Endothelial cell of umbilical vein (primary cell): ENCODE results near the gene LRP1B.

ENCODE experiments used
- EZH2 ChIP-seq: IDR thresholded peaks from 2 replicates; pipeline ENCODE4 v1.6.1; 2012; ENCODE audit warnings: borderline replicate concordance, low read depth, mild to moderate bottlenecking, moderate library complexity, low read length, inconsistent platforms; ENCODE audit not compliant: severe bottlenecking
- FOS ChIP-seq: IDR thresholded peaks from 2 replicates; pipeline ENCODE4 v1.6.1; 2011; ENCODE audit warnings: mild to moderate bottlenecking, low read length, moderate library complexity, borderline replicate concordance; ENCODE audit not compliant: insufficient read depth
- MYC ChIP-seq: IDR thresholded peaks from one replicate; pipeline ENCODE4 v1.6.1; 2011; ENCODE audit warnings: mild to moderate bottlenecking, low read depth, low read length
- POLR2A ChIP-seq: IDR thresholded peaks from 2 replicates; pipeline ENCODE4 v1.6.1; 2012; ENCODE audit warnings: low read depth, mild to moderate bottlenecking, control low read depth, low read length
- POLR2AphosphoS5 ChIP-seq: IDR thresholded peaks from 2 replicates; pipeline ENCODE4 v1.6.1; 2012; ENCODE audit warnings: low read depth, mild to moderate bottlenecking, control low read depth, low read length, moderate library complexity; ENCODE audit not compliant: insufficient read depth
- TF ChIP-seq, protein P1 (sequence below), 2 donors: IDR thresholded peaks; 1 replicate in 1 of 2; 2 replicates in 1 of 2; pipeline ENCODE4 v1.5.1; 2011; ENCODE audit warnings: low read length in 2 of 2, mild to moderate bottlenecking in 2 of 2, moderate library complexity in 2 of 2, control low read depth in 1 of 2, inconsistent platforms in 1 of 2, low read depth in 1 of 2; ENCODE audit not compliant: insufficient read depth in 1 of 2; ENCODE audit errors: extremely low read depth in 1 of 2

DNA sequence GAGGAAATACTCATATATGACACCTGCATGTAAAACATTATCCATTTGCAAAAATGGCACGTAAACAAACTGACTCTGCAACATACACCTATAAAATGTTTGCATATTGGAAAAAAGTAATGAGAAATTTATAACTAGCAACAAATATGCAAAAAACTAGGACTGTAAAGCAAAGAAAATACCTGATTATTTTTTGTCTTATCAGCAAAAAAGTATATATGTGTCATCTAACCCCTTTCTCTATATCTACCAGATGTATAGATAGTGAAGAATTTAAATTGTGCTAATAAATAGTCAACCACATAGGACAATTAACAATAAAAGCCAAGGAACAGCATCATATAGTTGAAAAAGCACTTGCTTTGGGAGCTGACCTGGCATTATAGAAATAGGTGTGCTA lies 543.8 kb downstream of the LRP1B start:
- TF ChIP-seq FOS (no peak), POLR2A (no peak), POLR2AphosphoS5 (no peak), EZH2 (no peak), MYC (no peak)
- TF ChIP-seq, protein P1, sequence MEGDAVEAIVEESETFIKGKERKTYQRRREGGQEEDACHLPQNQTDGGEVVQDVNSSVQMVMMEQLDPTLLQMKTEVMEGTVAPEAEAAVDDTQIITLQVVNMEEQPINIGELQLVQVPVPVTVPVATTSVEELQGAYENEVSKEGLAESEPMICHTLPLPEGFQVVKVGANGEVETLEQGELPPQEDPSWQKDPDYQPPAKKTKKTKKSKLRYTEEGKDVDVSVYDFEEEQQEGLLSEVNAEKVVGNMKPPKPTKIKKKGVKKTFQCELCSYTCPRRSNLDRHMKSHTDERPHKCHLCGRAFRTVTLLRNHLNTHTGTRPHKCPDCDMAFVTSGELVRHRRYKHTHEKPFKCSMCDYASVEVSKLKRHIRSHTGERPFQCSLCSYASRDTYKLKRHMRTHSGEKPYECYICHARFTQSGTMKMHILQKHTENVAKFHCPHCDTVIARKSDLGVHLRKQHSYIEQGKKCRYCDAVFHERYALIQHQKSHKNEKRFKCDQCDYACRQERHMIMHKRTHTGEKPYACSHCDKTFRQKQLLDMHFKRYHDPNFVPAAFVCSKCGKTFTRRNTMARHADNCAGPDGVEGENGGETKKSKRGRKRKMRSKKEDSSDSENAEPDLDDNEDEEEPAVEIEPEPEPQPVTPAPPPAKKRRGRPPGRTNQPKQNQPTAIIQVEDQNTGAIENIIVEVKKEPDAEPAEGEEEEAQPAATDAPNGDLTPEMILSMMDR (IDR thresholded peaks at IDR 0.05; ENCODE audit: extremely low read depth in 1 of 2, insufficient read depth in 1 of 2, low read depth in 1 of 2, low read length in 2 of 2): no peak
